HG03196 (cell line): ENCODE data around the gene MYBPHL.

Experiments
- ATAC-seq: cut with Tn5 transposase; IDR thresholded peaks from one replicate; pipeline ENCODE4 v1.9.1; 2021; ENCODE audit not compliant: unreplicated experiment

The MYBPHL gene, protein sequence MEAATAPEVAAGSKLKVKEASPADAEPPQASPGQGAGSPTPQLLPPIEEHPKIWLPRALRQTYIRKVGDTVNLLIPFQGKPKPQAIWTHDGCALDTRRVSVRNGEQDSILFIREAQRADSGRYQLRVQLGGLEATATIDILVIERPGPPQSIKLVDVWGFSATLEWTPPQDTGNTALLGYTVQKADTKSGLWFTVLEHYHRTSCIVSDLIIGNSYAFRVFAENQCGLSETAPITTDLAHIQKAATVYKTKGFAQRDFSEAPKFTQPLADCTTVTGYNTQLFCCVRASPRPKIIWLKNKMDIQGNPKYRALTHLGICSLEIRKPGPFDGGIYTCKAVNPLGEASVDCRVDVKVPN

DNA sequence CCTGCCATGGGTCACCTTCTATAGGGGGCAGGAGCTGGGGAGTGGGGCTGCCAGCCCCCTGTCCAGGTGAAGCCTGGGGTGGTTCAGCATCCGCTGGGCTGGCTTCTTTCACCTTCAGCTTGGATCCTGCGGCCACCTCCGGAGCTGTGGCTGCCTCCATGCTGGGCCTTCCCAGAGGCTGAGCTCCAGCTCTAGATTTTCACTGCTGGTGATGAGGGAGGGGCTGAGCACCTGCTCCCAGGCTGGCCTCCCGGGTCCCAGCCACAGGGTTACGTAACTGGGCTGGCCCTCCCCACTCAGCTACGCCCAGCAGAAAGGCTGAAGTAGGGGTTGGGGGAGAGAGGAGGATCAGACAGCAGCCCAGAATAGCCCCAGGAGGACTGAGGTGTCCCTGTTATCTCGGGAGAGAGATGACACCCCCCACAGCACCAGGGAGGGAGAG is at the start of gene MYBPHL:
MYBPHL (minus strand) TSS at position 180 of the 442 bp plus-strand sequence; CDS start at position 160, 20 bp downstream.
- no peak for ATAC-seq

DNA sequence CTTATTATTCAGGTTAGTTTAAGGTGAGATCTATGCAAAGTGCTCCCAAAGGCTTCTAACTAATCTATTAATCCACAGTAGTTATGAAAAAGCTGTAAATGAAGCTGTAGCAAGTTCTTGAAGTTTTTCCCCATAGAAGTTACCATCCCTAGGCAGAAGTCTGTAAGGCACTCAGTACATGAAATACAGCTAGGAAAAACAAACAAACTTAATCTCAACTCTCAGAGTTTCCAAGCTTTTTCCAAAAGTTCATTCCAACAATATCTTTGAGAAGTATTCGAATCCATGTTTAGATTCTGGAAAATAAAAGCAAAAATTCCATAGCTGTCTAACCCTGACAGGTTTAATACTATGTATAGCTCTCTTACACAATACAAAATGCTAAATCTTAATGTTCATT is 49.7 kb upstream of the MYBPHL start:
- no peak for ATAC-seq

DNA sequence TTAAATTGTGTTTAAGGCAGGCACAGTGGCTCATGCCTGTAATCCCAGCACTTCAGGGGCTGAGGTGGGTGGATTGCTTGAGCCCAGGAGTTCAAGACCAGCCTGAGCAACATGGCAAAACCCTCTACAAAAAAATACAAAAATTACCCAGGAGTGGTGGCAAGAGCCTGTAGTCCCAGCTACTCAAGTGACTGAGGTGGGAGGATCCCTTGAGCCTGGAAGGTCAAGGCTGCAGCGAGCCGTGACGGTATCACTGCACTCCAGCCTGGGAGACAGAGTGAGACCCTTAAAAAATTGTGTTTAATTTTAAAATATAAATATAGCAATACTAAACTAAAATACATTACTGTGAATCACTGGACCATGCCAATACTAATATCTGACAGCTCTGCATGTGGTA is 48.1 kb upstream of the MYBPHL start:
- ATAC-seq, result no peak

DNA sequence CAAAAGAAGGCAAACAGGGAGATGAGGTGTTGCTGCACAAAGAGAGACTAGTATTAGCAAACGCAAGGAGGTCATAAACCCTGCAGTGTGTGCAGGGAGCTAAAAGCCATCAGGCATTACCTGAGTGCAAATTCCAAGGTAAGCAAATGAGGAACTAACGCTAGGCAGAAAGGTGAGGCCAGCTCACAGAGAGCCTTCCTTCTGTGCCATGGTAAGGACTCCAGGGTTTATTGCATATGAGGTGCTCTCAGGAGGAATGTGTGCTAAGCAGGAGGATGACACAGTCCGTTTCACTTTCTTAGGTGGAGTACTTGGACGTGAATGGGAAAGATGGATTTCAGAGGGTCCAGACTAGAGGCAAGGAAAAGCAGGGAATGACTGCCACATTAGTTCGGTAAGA is 44.6 kb upstream of the MYBPHL start:
- ATAC-seq, result no peak

DNA sequence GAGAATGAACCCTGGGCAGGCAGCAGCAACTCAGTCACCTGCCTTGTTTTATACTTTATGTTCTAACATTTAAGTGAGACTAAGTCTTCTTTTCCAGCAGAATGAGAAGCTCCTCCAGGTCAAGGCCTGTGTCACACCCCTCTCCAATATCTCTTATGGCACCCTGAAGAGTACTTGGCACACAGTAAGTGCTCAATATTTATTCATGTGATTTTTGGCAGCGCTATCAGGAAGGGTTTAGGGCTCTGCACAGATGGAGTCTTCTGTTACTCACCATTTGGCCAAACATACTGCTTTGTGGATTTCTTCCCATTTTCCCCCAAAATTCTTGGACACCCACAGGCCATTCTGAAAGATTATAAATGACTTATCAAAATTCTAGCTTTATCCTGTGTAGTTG is 43.8 kb upstream of the MYBPHL start:
- ATAC-seq, result no peak

DNA sequence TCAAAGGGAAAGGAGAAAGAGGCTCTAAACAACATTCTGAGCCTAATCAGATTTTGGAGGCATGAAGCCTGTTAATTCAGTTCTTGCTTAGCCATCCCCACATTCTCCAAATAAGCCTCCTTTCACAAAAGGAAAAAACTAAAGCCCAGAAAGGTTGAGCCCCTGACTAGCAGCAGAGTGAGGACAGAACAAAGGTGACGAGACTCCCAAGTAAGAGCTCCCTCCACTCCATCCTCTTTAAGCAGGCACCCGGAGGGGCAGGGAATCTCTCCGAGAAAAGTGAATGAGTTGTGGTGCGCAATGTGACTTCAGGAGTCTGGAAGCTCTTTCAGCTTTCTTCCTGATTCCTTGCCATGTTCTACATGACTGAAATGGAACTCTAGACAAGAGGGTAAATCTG is 43.4 kb upstream of the MYBPHL start:
- ATAC-seq, result no peak

DNA sequence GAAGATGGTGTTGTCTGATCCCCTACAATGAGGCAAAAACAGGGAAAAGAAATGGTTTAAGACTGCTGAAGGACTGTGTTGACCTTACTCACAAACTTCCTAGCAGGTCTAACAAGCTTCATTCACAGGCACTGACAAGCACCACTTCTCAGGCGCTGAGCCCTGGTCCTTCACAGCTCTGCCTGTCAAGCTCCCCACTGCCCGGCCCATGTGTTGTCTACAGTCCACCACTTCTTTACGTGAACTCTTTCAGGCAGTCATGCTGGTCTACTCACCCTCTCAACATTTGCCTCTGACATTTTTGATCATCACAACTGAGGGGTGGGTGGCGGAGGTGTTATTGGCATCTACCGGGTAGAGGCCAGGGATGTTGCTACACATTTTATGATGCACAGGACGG is 40.7 kb upstream of the MYBPHL start:
- ATAC-seq, result no peak

DNA sequence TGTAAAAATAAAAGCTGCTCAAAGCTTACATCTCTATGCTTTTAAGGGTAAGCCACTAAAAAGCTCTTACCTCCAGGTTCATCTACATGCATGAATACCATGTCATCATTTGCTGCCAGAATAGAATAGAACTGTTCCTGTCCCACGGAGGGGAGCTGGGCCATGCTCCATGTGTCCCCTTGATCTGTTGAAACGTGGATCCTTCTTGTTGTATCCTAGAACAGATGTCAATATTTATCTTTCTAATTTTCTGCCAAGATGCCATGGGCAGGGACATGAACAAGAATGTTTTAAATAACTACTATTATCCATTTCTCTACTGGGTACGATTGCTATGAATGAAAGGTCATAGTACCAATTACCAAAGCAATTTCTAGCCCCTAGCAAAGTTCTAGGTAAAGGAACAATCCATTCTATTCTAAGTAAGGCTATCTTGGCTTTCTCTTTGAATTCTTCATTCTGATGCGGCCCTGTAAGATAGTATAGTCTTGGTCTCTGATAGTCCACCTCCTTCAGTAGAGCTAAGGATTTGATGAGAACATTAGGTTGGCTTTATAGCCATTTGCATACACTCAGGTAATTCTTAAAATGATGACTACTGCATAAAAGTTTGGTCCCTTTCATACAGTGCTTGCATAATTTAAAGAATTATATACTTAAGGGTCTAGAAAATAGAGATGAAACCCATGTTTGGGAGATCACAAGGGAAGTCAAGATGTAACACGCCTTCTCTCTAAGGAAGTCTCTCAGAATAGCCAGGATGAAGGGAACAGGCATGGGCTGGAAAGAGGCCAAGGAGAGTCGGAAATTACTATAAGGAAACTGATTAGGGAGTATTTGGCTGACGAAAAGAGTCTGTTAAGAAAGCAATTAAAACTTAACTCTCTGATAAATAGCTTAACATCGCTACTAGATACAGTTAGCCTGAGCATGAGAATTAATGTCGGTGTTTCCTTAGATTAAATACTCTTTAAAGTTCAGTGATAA is 35.4 kb upstream of the MYBPHL start:
- ATAC-seq, result no peak

DNA sequence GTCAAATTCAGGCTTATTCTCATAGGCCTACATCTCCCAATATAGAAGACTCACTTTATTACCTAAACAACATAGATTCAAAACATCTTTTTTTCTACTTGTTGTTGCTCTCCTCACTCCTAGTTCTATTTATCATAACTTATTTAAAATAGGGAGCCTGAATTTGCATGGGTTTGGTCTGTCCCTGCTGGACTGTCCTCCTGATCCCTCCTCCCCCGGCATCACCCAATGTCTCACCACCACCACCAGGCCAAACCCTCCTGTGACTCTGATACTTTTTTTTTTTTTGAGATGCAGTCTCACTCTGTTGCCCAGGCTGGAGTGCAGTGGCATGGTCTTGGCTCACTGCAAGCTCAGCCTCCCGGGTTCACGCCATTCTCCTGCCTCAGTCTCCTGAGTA is 31.8 kb upstream of the MYBPHL start:
- no peak for ATAC-seq

DNA sequence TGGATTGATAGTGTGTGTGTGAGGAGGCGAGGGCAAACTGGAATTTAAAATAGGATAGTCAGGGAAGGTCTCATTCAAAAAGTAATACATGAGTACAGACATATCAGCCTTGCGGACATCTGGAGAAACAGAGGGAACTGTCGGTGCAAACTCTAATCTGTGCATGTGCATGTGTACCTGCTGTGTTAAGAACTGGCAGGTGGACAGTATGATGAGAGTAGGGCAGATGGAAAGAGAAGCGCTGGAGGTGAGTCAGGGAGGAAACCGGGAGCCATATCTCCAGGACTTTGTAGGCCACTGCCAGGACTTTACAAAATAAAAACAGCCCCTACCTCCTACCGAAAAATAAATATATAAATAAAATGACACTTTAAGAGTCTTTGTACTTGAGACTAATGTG is 31.3 kb upstream of the MYBPHL start:
- ATAC-seq, result no peak

DNA sequence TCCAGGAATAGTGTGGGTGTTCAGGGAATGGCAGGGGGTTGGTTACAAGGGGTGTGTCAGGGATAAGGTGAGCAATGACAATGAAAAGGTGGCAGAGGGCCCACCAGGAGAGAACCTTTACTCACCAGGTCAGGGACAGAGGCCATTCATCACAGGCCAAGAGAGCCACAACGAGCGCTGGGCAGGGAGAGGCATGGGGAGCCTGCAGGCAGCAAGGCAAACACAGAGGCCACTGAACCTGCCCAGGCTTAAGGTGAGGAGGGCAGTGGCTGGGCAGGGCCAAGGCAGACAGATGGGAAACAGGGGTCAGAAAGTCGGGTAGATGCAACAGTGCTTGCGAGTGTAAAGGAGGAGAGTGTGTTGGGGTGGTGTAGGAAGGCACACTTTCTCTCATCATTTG is 28.3 kb upstream of the MYBPHL start:
- no peak for ATAC-seq

DNA sequence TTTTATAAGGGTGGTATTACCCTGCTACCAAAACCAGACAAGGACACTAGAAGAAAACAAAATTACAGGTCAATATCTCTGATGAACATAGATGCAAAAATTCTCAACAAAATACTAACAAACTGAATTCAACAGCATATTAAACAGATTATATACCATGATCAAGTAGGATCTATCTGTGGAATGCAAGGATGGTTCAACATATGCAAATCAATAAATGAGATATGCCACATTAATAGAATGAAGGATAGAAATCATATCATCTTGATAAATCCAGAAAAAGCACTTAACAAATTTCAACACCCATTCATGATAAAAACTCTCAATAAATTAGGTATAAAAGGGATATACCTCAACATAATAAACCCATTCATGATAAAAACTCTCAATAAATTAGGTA is 24.3 kb upstream of the MYBPHL start:
- no peak for ATAC-seq

DNA sequence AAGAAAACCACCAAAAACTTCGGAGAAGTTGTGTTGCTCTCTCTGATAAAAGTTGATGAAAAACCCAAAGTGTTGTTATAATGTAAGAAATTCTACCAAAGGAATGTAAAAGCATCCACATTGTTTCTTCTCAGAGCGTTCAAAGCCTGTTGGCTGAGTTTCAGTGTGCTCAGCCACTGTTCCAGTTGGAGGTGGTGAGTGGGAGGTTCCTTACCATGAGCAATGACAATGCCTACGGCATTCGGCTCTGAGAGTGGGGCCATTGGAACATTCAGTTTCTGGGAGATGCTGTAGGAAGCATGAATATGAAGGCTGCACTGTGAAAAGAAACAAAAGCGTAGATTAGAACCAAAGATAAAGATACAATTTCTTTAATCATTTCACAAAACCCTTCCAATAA is 20.5 kb upstream of the MYBPHL start:
- ATAC-seq, result no peak

DNA sequence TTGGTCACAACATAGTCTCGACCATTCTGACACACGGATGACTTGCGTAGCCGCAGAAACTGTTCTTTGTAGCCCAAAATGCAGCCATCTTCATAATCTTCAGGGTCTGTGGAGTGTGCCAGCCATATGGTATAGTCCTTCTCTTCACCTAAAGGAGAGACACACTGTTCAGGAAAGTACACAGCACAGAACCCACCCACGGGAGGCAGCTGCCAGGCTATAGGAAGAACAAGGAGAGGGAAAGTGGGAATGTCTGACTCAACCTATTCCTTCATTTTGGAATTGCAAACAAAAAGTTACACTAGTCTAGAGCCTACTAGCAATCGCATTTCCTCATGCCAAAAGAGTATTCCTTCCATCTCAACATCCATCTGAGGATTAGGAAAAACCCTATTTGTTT is 16.2 kb upstream of the MYBPHL start:
- ATAC-seq, result no peak

DNA sequence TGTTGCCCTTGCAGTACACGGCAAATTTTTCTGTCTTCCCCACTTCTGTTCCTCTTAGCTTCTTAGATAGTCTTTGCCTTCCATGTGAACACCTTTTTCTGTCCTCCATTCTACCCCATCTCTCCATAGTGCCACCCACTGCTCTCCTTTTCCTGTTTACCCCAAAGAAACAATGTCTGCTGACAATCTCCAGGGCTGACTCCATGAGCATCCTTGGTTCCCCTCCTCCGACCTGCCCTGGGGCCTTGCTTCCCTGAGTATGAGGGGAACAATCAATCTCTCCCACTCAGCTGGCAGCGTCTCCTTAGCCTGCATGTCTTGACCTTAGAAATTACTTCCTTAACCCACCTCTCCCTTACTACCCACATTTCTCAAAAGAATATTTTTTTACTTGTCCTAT is 12.3 kb upstream of the MYBPHL start:
- no peak for ATAC-seq

DNA sequence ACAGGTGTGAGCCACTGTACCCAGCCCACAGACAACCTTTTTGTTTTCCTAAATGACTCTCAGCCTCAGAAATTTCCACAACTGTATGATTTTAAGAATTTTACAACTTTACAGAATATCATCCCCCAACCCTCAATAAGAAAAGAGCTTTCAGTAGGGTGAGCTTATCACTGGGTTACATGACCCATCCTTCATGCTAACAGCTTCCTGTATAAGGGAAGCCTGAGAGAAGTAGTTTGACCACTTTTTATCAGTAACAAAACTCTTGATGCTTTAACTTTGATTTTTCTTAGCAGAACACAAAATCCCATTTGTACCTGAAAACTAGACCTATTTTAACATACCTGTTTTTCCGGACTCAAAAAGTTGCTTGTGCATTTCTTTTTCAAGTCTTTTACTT is 9.7 kb upstream of the MYBPHL start:
- ATAC-seq, result no peak

DNA sequence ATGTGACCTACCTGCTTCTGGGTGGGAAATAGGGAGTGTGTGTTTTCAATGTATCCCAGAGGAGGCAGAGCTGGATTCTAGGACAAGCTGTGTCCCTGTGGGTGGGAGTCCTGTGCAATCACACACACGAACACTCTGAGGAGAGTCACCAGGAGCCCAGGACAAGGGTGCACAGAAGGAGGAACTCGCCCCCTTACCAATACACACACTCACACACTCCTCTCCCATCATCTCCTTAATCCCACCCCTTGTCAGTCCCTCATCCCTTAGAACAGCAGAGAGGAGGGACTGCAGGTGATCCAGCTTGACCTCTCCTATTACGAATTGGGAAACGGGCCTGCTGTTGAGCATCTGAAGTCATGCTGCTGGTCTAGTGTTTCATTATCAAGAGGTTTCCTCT is 8.5 kb upstream of the MYBPHL start:
- no peak for ATAC-seq

DNA sequence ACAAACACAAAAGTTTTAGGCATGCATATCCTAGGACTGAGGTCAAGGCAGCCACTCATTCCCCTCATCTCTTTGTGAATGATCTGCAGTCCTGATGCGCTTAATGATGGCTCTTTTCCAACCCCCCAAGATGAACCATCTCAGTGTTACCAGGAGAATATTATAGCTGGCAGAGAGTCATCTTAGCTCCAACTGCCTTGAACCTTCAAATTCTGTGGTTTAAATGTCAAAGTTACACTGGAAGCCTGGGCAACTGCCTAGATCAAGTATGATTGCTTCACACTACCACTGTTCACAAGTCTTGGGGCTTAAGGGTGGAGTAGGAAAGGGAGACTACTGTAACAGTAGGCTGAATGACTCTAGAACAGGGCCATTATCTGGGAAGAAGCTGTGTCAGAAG is 8.0 kb upstream of the MYBPHL start:
- no peak for ATAC-seq

DNA sequence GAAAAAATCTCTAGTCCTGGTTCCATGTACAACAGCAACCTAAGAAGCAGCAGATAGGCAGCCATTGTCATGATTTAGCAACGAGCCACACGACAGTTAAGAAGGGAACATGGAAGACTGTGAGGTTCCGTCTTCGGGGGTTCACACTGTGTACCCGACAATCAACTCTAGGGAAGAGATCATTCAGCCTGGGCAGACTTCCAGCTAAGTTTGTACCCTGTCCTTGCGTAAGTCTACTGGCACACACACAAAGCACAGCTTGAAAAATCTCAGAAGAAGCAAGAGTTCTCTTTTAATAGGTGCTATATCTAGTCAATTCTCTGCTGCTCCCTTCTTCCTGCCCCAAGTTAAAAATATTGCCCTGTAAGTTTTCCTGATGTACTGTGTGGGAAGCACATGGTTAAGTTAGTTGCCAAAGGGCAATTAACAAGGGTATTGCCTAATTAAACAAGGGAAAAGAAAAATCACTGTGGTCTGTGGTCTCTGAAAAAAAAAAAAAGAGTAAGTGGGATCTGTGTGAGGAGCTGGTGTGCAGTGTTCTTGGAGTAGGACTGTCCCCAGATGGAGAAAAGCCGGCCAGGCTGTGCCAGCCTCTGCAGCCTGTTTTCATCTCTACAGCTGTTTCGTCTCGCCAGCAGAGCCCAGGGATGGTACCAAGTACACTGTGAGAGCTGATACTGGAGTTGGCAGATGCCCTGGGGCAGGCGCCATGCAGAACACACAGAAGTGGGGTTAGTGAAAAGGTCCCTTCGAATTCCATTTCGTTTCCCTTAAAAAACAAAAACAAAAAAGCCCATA is 6.4 kb upstream of the MYBPHL start:
- ATAC-seq, result no peak

DNA sequence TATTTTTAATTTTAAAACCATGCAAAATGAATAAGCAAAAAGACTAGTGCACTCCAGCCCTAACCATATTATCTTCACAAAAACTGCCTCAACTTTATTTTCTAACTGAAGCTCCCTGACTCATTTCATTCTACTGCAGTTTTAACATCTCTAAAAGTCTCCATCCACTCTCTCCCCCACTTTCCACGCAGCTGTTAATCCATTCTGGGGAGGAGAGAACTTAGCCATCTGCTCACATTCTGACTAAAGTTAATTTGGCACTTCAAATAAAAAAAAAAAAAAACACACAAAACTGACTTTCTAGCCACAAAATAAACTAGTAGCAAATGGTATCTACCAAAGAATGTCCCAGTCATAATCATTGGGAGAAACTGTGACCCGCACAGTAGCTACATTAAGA is 5.4 kb upstream of the MYBPHL start:
- no peak for ATAC-seq

DNA sequence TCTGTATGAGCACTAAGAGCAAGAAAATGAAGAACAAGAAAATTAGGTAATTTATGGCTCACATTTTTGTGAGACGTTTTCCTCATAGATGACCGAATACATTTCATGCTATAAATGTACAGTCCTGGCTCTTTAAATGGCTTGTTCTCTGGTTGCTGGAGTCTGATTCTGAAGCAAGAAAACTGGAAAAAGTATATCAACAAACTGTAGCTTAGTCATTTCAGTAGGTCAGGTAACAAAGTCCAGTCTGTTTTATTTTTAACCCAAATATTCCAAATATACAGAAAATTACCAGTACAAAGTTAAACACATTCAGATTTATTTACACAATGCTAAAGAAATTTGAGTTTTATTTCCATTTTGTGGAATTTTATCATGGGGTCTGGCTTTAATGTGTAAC is 2.5 kb upstream of the MYBPHL start:
- ATAC-seq, result no peak
